ENCODE data around the gene CCN6.

Gene CCN6

DNA sequence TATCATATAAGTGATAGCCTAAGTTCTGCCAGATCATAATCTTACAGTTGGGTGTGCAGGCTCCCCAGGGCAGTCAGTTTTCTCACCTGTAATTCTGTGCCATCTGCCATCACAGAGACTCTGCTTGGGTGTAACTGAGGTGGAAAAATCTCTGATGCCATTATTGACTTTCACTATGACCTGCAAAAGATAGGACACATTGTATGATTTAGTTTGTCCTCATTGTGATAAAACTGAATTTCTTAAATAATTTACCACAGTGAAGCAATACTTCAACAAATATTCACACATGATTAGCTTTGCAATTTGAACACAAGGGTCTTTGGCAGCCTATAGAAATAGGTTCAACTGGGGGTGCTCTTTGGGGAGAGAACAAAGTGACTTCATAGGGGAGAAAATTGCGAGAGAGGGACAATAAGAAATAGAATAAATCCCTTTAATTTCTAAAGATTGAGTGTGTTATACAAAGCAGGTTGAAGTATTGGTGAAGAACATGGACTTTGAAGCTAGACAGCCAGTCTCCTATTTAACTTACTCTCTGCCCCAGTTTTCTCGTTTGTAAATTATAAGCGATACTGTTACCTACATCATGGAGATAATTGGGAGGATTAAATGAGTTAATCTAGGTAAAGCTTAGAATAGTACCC is 60.8 kb downstream of the CCN6 start:
- no peak for DNase-seq (ENCODE audit: low read depth, low spot score)

DNA sequence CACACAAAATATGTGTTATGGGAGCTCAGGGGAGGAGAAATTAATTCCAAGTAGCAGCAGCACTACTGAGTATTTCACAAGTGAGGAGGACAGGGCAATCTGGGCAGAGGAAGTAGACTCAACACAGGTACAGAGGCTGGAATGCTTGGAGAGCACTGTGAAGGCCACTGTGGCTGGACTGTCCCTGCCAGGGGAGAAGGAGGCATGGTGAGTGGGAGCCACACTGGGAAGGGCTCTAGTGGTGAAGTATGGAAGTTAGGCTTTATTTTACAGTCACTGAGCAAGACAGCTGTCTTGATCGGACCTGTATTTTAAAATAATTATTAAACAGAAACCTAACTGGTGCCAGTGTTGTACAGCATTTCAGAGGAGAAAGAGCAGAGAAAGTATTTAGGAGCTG is 62.3 kb downstream of the CCN6 start:
- no peak for DNase-seq (ENCODE audit: low read depth, low spot score)

DNA sequence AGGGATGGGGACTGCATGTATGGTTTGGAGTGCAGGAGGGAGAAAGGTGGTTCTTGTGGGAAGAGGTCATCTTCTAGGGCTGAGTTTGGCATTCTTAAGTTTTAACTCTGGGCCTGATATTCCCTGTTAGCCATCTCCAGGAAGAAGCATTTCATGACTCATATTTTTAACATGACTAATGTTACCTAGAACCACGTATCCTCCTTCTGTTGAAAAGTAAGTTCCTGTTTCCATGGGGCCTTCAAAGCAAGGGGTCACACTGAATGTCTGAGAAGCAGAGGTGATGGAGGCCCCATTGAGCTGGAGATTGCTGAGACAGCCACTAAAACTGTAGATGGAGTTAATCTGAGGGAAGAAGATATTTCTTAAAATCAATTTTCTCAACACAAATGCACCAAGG is 63.6 kb downstream of the CCN6 start:
- no peak for DNase-seq (ENCODE audit: low read depth, low spot score)

DNA sequence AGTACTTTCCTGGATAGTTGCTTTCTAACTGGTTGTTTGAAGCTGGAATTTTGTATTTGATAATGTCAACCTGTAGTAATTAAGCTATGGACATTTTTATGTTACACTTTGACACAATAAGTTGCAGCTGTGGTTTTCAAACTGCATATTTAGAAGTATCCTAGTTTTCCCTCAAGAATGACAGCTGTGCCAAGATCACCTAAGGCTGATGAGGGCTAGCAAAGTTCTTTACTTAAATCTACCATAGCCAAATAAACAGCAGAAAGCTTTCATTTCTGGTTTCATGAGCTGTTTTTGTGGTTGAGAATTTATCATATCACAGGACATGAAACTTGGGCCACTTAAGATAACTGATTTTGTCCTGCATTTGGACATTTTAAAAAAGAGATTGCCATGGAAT is 64.1 kb downstream of the CCN6 start:
- DNase-seq (ENCODE audit: low read depth, low spot score), result no peak

All from astrocyte of the hippocampus (primary cell).